ENCODE measurements around the gene PTPRH.

Gene PTPRH

DNA sequence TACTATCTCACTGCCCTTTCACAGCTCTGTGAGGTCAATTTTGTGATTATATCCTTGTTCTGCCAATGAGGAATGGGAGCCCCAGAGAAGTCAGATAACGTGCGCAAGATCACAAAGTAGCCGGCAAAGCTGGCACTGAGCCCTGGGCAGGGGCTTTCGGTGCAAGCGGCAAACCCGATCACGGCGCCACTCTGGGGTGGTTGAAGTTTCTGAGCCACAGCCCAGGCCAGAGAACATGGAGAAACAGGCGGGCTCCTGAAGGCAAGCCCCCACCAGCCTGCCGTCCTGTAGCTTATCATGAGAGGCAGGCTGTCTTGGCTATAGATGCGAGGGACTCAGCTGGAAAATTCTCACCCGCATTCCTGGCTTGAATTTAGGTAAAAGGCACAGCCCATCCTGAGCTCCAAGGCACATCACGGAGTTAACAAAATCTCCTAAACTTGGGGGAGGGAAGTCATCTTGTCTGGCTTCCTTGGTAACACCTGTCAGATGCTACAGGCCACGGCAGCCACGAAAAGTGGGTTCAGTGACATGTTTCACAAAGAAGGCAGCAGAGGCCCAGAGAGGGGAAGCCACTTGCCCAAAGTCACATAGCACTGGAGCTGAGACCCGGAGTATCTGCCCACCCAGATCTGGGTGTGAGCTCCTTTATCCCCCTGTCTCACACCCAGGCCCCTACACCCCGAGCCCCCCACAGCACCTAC lies 72.8 kb downstream of the PTPRH start:
- TF ChIP-seq, protein P1, sequence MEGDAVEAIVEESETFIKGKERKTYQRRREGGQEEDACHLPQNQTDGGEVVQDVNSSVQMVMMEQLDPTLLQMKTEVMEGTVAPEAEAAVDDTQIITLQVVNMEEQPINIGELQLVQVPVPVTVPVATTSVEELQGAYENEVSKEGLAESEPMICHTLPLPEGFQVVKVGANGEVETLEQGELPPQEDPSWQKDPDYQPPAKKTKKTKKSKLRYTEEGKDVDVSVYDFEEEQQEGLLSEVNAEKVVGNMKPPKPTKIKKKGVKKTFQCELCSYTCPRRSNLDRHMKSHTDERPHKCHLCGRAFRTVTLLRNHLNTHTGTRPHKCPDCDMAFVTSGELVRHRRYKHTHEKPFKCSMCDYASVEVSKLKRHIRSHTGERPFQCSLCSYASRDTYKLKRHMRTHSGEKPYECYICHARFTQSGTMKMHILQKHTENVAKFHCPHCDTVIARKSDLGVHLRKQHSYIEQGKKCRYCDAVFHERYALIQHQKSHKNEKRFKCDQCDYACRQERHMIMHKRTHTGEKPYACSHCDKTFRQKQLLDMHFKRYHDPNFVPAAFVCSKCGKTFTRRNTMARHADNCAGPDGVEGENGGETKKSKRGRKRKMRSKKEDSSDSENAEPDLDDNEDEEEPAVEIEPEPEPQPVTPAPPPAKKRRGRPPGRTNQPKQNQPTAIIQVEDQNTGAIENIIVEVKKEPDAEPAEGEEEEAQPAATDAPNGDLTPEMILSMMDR (IDR thresholded peaks at IDR 0.05): no peak

DNA sequence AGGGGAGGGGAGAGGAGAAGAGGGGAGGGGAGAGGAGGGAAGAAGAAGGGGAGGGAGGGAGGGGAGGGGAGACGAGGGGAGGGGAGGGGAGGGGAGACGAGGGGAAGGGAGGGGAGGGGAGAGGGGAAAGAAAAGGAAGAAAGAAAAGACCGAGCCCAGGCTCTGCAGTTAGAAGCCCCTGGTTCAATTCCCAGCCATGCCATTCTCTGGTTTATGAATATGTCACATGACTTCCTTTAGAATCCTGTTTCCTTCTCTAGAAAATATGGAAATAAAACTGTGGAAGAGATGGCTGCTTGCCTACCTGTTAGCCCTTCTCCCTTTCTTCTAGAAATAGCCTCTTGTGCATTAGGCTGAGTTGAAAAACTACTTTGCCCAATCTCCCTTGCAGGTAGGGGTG lies 74.6 kb downstream of the PTPRH start:
- TF ChIP-seq, protein P1 (IDR thresholded peaks at IDR 0.05): no peak

DNA sequence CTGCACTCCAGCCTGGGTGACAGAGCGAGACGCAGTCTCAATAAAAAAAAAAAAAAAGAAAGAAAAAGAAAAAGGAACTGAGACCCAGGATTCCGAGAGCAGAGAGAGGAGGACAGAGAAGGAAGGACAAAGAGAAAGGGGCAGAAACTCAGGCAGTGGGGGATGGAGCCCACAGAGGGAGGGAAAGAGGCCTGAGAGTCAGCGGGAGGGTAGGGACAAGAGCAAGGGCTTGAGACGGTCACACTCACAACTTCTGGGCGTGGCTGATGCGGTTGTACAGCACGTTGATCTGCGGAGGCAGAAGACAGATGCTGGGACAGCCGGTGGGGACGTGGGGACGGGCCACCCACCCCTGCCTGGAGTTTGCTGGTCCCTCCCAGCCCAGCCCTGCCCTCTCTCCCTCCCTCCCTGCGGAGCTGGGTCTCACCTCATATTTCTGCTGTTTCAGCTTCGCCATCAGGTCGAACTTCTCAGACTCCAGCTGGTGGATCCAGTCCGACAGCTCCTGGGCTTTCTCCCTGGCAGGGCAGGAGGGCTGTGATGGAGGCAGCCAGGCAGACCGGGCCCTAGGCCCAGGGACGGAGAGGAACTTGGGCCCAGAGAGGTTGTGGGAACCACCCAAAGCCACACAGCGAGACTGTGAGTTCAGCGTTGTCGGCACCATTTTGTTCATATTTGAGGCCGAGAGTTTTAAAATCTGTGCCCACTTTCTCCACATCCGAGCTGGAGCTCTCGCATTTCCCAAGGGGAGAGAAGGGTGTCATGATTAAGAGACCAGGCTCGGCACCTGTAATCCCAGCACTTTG lies 75.5 kb downstream of the PTPRH start:
- TF ChIP-seq, protein P1 (IDR thresholded peaks at IDR 0.05): no peak

- TF ChIP-seq, protein P1 (IDR thresholded peaks at IDR 0.05): no peak
These were observed 76.7 kb downstream of the PTPRH start for GRCh38 chr19:55132453-55133129.

- TF ChIP-seq, protein P1 (IDR thresholded peaks at IDR 0.05): no peak
These were observed 77.9 kb downstream of the PTPRH start for GRCh38 chr19:55131421-55131820.
